Measurements from ENCODE around the gene ANKS1B. TPM values are rescaled to one million over a fixed set of nuclear protein-coding genes. Genes with fewer than 3 reads are reported as not detected.

ANKS1B gene
- total RNA-seq, 1 experiment from 2014 or later, result 18.8 TPM

DNA sequence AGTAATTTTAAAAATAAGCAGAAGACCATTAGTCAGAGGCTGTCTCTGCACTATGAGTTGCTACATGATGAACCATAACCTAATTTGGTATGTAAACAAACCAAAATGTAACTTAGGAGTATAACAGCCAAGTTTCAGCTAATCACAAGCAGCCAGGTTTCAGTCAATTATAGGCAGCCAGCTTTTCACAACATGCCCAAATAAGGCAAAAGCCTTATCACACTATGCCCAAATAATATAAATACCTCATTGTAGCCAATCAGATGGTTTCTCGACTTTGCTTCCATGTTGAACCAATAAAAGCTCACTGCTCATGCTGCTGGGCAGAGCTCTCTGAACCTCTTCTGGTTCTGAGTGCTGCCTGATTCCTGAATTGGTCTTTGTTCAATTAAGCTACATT is 298.6 kb downstream of the ANKS1B start:
- BruUV-seq (replicated peaks), result no TSS peak
- TF ChIP-seq, protein P1, sequence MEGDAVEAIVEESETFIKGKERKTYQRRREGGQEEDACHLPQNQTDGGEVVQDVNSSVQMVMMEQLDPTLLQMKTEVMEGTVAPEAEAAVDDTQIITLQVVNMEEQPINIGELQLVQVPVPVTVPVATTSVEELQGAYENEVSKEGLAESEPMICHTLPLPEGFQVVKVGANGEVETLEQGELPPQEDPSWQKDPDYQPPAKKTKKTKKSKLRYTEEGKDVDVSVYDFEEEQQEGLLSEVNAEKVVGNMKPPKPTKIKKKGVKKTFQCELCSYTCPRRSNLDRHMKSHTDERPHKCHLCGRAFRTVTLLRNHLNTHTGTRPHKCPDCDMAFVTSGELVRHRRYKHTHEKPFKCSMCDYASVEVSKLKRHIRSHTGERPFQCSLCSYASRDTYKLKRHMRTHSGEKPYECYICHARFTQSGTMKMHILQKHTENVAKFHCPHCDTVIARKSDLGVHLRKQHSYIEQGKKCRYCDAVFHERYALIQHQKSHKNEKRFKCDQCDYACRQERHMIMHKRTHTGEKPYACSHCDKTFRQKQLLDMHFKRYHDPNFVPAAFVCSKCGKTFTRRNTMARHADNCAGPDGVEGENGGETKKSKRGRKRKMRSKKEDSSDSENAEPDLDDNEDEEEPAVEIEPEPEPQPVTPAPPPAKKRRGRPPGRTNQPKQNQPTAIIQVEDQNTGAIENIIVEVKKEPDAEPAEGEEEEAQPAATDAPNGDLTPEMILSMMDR (IDR thresholded peaks at IDR 0.05; ENCODE audit: unreplicated experiment), result no peak
- Mint-ChIP-seq H3K27ac (ENCODE audit: low read depth, unreplicated experiment) (no peak overlapping the region), H3K4me3 (ENCODE audit: unreplicated experiment) (no peak overlapping the region), H3K36me3 (ENCODE audit: insufficient read depth, unreplicated experiment) (no peaks in the 10 kb centered on the region), H3K27me3 (ENCODE audit: insufficient read depth, unreplicated experiment) (no peaks in the 10 kb centered on the region), H3K4me1 (ENCODE audit: insufficient read depth, unreplicated experiment) (no peaks in the 10 kb centered on the region), H3K9me3 (ENCODE audit: unreplicated experiment) (no peaks in the 10 kb centered on the region)
- intact Hi-C loops (cut with micrococcal nuclease), result no loop called here
- ChIA-PET CTCF (interaction anchor here (1.4 kb wide), 1 partner anchor 295 kb away, joined by 5 read pairs; no protein-coding TSS in a partner anchor), POLR2A (no interaction called here)
- DNase-seq (ENCODE audit: unreplicated experiment), result peak; percentile 6

GRCh38 chr12:99680276-99680675 is 304.5 kb downstream of the ANKS1B start:
- no peaks in the 10 kb centered on the region for H3K27me3 Mint-ChIP-seq (ENCODE audit: insufficient read depth, unreplicated experiment)
- intact Hi-C loops (cut with micrococcal nuclease), result no loop called here
- H3K4me1 Mint-ChIP-seq (ENCODE audit: insufficient read depth, unreplicated experiment), result no peaks in the 10 kb centered on the region
- no peaks in the 10 kb centered on the region for H3K36me3 Mint-ChIP-seq (ENCODE audit: insufficient read depth, unreplicated experiment)
- no TSS peak for BruUV-seq (replicated peaks)
- no peak overlapping the region for H3K27ac Mint-ChIP-seq (ENCODE audit: low read depth, unreplicated experiment)
- no peaks in the 10 kb centered on the region for H3K9me3 Mint-ChIP-seq (ENCODE audit: unreplicated experiment)
- POLR2A ChIA-PET, result no interaction called here
- no peak overlapping the region for H3K4me3 Mint-ChIP-seq (ENCODE audit: unreplicated experiment)
- CTCF ChIA-PET, result interaction anchor here (0.6 to 1.4 kb wide), 3 partner anchors 14 to 708 kb away, joined by 3 to 5 read pairs (median 3); no protein-coding TSS in a partner anchor
- no peak for DNase-seq (ENCODE audit: unreplicated experiment)
- TF ChIP-seq, protein P1 (IDR thresholded peaks at IDR 0.05; ENCODE audit: unreplicated experiment), result no peak

DNA sequence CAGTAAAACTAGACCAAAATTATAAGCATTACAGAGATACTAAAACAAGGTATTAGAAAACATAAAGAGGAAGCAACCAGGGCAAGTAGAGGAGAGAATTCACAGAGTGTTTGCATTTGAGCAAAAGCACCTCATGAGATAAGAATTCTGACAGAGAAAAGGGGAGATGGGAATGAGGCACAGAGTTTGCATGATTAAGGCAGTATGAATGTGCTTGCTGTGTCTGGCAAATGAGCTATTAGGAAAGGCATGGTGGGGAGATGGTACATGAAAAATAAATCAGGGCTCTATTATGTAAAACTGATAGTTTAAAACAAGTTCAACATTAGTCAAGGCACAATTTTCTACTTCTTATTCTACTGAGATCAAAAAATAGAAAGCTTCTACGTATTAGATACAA is 314.1 kb downstream of the ANKS1B start:
- TF ChIP-seq, protein P1 (IDR thresholded peaks at IDR 0.05; ENCODE audit: unreplicated experiment), result no peak
- Mint-ChIP-seq H3K9me3 (ENCODE audit: unreplicated experiment) (no peaks in the 10 kb centered on the region), H3K27me3 (ENCODE audit: insufficient read depth, unreplicated experiment) (no peaks in the 10 kb centered on the region), H3K4me1 (ENCODE audit: insufficient read depth, unreplicated experiment) (peaks cover 6% of the 10 kb centered on the region), H3K36me3 (ENCODE audit: insufficient read depth, unreplicated experiment) (peaks cover 4% of the 10 kb centered on the region), H3K4me3 (ENCODE audit: unreplicated experiment) (no peak overlapping the region), H3K27ac (ENCODE audit: low read depth, unreplicated experiment) (no peak overlapping the region)
- no TSS peak for BruUV-seq (replicated peaks)
- POLR2A ChIA-PET, result no interaction called here
- intact Hi-C loops (cut with micrococcal nuclease), result no loop called here
- CTCF ChIA-PET, result no interaction called here
- no peak for DNase-seq (ENCODE audit: unreplicated experiment)

DNA sequence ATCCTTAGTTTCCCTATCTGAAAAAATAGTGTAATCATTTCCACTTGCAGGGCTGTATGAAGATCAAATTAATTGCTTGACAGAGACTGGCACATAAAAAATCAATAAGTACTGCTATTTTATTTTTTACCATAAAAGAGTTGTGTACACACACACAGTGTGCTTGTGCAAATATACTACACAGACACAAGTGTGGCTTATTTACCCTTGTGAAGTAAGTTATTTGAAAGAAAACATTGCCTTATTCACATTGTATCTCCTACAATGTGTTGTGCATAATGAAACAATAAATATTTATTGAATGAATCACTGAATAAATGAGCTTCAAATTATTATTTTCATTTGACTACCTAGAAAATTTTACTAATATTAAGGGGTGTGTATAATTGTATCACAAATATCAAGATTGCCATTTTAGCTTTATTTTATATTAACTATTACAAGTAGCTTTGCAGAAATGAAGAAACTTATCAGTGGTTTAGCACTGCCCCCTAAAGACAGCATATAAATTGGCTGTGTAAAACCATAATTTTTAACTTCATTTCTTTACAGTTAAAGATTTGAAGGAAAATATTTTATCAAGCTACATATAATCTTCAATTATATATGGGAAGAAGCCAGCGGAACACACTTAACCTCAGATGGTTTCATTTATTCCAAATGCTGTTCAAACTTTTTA is 325.9 kb downstream of the ANKS1B start:
- peak; percentile 6 for DNase-seq (ENCODE audit: unreplicated experiment)
- BruUV-seq (replicated peaks), result no TSS peak
- no peaks in the 10 kb centered on the region for H3K27me3 Mint-ChIP-seq (ENCODE audit: insufficient read depth, unreplicated experiment)
- no peak overlapping the region for H3K27ac Mint-ChIP-seq (ENCODE audit: low read depth, unreplicated experiment)
- no peaks in the 10 kb centered on the region for H3K4me1 Mint-ChIP-seq (ENCODE audit: insufficient read depth, unreplicated experiment)
- ChIA-PET CTCF (interaction anchor here (0.6 to 6.6 kb wide), 16 partner anchors 10 to 940 kb away, joined by 3 to 82 read pairs (median 4); no protein-coding TSS in a partner anchor), POLR2A (interaction anchor here (0.7 kb wide), 1 partner anchor 615 kb away, joined by 3 read pairs; no protein-coding TSS in a partner anchor)
- intact Hi-C loops (cut with micrococcal nuclease), result loop anchor here (1.0 kb wide), 2 partner anchors 272 to 616 kb away; no protein-coding TSS in a partner anchor
- H3K4me3 Mint-ChIP-seq (ENCODE audit: unreplicated experiment), result no peak overlapping the region
- H3K36me3 Mint-ChIP-seq (ENCODE audit: insufficient read depth, unreplicated experiment), result no peaks in the 10 kb centered on the region
- no peaks in the 10 kb centered on the region for H3K9me3 Mint-ChIP-seq (ENCODE audit: unreplicated experiment)
- TF ChIP-seq, protein P1 (IDR thresholded peaks at IDR 0.05; ENCODE audit: unreplicated experiment), result peak; percentile 40

Data from MCF 10A (cell line).